Lung (tissue), 12 donors: Measurements from ENCODE around the gene CLEC18A. TPM values are rescaled to one million over a fixed set of nuclear protein-coding genes. Genes with fewer than 3 reads are reported as not detected.
A peak's percentile ranks its signal among the peaks of the same experiment; 100 is the strongest.

ENCODE experiments used
- ATAC-seq: fragments of 200-7000 bp; cut with Tn5 transposase; one replicate; pipeline ENCODE4 v1.9.1; 2020; ENCODE audit warnings: moderate number of reproducible peaks; ENCODE audit not compliant: insufficient read depth, low FRiP score
- DNase-seq, 3 donors: peaks; one replicate each; pipeline ENCODE4 v3.0.0-alpha.2; 2013 to 2017
- H3K27ac ChIP-seq, 2 donors: one replicate each; pipeline ENCODE4 v1.5.1; 2013; ENCODE audit warnings: mild to moderate bottlenecking in 2 of 2, moderate library complexity in 2 of 2, control low read depth in 1 of 2, inconsistent platforms in 1 of 2, low read depth in 1 of 2, low read length in 1 of 2
- H3K27me3 ChIP-seq, 3 donors: one replicate each; pipeline ENCODE4 v1.5.1; 2013; ENCODE audit warnings: low read length in 2 of 3; ENCODE audit not compliant: control insufficient read depth in 3 of 3, insufficient read depth in 3 of 3
- H3K36me3 ChIP-seq, 4 donors: one replicate each; pipeline ENCODE4 v1.5.1; 2013; ENCODE audit warnings: low read length in 4 of 4, mild to moderate bottlenecking in 1 of 4, moderate library complexity in 1 of 4; ENCODE audit not compliant: control insufficient read depth in 4 of 4, insufficient read depth in 4 of 4
- H3K4me1 ChIP-seq, 5 donors: one replicate each; pipeline ENCODE4 v1.5.1; 2013; ENCODE audit warnings: low read length in 5 of 5, mild to moderate bottlenecking in 2 of 5, moderate library complexity in 1 of 5; ENCODE audit not compliant: control insufficient read depth in 5 of 5, insufficient read depth in 5 of 5
- H3K4me3 ChIP-seq: one replicate; pipeline ENCODE4 v1.5.1; 2013; ENCODE audit warnings: mild to moderate bottlenecking, control low read depth, moderate library complexity
- H3K9ac ChIP-seq, 2 donors: one replicate each; pipeline ENCODE4 v1.5.1; 2013; ENCODE audit warnings: low read length in 2 of 2, control low read depth in 1 of 2; ENCODE audit not compliant: insufficient read depth in 1 of 2
- H3K9me3 ChIP-seq, 4 donors: one replicate each; pipeline ENCODE4 v1.5.1; 2013; ENCODE audit warnings: low read length in 3 of 4, mild to moderate bottlenecking in 1 of 4, moderate library complexity in 1 of 4; ENCODE audit not compliant: control insufficient read depth in 4 of 4, insufficient read depth in 3 of 4
- WGBS, 2 donors: extraction: QIAGEN DNeasy Blood & Tissue Kit; methylation state at CpG; one replicate each; pipeline ENCODE4 v1.1.7; 2013; 5-methylcytosine and 5-hydroxymethylcytosine counted together
- polyA plus RNA-seq, 2 donors: library from polyadenylated mRNA; stranded (reverse); fragments of 200-250 nt; gene quantifications; one replicate each; pipeline ENCODE4 v1.2.1, GENCODE V29; 2013
- total RNA-seq, 2 donors: library from RNA; depleted of rRNA in 1 of 2; stranded (reverse); fragments of >200 nt in 1 of 2; gene quantifications; one replicate each; pipeline ENCODE4 v1.2.1, GENCODE V29; 2014 to 2021
- TF ChIP-seq, protein P1 (sequence below): IDR thresholded peaks from 2 replicates; pipeline ENCODE4 v1.5.1; 2012; ENCODE audit warnings: mild to moderate bottlenecking; ENCODE audit errors: control extremely low read depth, extremely low read depth
- donor health status: control.
- donor health status: control.
- donor health status: Bipolar disorder and iron deficiency.
- donor health status: healthy.
- donor health status: DM: yes; HTN: yes; CAD: no.

Gene CLEC18A
- total and polyA plus RNA-seq, 4 donors, result 1.2 to 2.9 (median 1.5) TPM

DNA sequence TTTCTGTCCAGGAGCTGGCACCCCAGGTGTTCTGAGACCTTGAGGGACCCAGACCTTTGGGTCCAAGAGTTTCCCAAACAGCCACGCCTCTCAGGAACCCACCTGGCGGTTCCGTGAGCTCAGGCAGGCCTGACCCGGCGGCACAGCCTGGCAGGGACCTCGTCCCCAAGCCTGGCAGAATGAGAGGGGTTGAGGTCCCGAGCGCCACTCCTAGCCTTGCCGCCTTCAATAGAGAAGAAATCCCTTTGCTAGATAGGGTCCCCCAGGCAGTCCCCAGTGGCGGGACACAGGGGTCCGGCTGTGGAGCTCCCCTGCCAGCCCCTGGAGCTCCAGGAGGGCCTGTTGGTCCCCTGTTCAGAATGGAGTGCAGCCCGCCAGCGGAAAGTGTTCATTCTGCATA is 10.5 kb upstream of the CLEC18A start:
- no peak for DNase-seq
- TF ChIP-seq, protein P1, sequence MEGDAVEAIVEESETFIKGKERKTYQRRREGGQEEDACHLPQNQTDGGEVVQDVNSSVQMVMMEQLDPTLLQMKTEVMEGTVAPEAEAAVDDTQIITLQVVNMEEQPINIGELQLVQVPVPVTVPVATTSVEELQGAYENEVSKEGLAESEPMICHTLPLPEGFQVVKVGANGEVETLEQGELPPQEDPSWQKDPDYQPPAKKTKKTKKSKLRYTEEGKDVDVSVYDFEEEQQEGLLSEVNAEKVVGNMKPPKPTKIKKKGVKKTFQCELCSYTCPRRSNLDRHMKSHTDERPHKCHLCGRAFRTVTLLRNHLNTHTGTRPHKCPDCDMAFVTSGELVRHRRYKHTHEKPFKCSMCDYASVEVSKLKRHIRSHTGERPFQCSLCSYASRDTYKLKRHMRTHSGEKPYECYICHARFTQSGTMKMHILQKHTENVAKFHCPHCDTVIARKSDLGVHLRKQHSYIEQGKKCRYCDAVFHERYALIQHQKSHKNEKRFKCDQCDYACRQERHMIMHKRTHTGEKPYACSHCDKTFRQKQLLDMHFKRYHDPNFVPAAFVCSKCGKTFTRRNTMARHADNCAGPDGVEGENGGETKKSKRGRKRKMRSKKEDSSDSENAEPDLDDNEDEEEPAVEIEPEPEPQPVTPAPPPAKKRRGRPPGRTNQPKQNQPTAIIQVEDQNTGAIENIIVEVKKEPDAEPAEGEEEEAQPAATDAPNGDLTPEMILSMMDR, result no peak
- Histone ChIP-seq H3K27me3 (no peaks in the 10 kb centered on the region), H3K36me3 (peaks cover 3 to 53% (median 14%) of the 10 kb centered on the region in 4 donors), H3K27ac (no peak overlapping the region), H3K4me3 (no peak overlapping the region), H3K4me1 (peaks cover 0 to 13% (median 3%) of the 10 kb centered on the region in 5 donors), H3K9me3 (no peaks in the 10 kb centered on the region), H3K9ac (no peak overlapping the region)
- WGBS, 2 donors, result 97% methylated on average over 13 of the region's 13 CpGs
- ATAC-seq, result no peak

DNA sequence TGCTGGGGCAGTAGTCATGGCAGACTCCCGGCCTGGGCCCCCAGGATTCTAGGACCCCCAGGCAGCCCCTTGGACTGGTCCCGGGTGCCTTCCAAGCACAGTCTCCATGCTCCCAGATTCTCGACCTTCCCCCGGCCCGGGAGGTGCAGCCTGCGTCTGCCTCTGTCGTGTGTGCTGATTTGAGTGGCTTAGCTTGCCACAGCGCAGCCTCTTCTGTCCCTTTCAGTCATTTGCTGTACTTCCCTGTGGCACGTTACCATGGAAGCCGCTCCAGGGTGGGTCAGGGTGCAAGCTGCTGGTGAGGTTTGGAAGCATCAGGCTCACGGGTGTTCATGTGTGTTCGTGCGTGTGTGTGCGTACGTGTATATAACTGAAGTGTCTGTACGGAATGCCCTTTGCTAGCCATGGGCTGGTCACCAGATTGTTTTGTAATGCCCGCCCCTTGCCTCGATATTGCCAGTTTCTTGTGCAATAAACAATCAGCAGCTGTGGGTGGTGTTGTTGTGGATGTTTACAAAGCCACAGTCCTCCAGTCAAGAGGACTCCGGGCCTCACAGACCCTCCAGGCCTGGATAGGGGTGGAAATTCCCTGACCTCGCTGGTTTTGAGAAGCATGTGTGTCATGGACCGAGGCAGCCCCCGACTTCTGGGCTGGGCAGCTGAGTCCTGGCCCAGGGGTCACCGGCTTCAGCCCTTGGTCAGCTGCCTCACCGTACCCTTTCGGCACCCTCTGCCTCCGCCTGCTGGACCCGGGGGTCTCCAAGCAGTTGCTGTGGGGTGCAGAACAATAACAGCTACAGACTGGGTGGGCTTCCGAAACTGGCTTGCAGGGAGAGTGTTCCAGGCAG is 9.7 kb upstream of the CLEC18A start:
- Histone ChIP-seq H3K9me3 (no peaks in the 10 kb centered on the region), H3K36me3 (peaks cover 3 to 46% (median 12%) of the 10 kb centered on the region in 4 donors), H3K27me3 (no peaks in the 10 kb centered on the region), H3K4me3 (no peak overlapping the region), H3K4me1 (peaks cover 0 to 13% (median 3%) of the 10 kb centered on the region in 5 donors), H3K27ac (peak overlapping the region in 1 of 2 donors; percentile 9), H3K9ac (no peak overlapping the region)
- DNase-seq (peak; percentile 45 to 68 (median 68)), ATAC-seq (no peak)
- TF ChIP-seq, protein P1, result no peak
- WGBS, 2 donors, result 83 to 87% methylated on average over 28 of the region's 28 CpGs

DNA sequence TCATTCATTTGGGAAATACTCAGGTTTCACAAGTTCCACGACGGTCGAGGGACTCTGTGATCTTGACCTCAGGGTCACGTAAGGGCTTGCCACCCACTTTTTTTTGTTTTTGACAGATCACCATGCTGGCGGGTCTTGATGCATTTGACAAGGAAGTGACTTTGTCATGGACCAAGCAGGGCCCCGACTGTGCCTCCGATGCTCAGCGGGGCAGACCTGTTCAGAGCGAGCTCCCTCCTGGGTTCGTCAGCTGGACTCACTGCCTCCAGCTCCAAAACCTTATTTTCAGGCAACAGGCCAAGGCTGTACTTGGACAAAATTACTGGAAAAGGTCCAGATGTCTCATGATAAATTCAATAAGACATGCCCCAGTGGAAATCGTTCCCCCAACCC is 9.0 kb upstream of the CLEC18A start:
- Histone ChIP-seq H3K9me3 (no peaks in the 10 kb centered on the region), H3K4me1 (peaks cover 0 to 13% (median 3%) of the 10 kb centered on the region in 5 donors), H3K9ac (no peak overlapping the region), H3K4me3 (no peak overlapping the region), H3K36me3 (peaks cover under 1 to 40% (median 9%) of the 10 kb centered on the region in 4 donors), H3K27me3 (no peaks in the 10 kb centered on the region), H3K27ac (peak overlapping the region in 1 of 2 donors; percentile 9)
- peak in 2 of 3 donors; percentile 51 to 54 for DNase-seq
- TF ChIP-seq, protein P1, result no peak
- ATAC-seq, result no peak
- 77 to 84% methylated on average over 11 of the region's 11 CpGs for WGBS, 2 donors
